ENCODE measurements around the gene CLIC5. TPM values are rescaled to one million over a fixed set of nuclear protein-coding genes. Genes with fewer than 3 reads are reported as not detected.
A peak's percentile ranks its signal among the peaks of the same experiment; 100 is the strongest.

CLIC5 gene
- total RNA-seq, 1 donor from 2014 or later, result 134 TPM

DNA sequence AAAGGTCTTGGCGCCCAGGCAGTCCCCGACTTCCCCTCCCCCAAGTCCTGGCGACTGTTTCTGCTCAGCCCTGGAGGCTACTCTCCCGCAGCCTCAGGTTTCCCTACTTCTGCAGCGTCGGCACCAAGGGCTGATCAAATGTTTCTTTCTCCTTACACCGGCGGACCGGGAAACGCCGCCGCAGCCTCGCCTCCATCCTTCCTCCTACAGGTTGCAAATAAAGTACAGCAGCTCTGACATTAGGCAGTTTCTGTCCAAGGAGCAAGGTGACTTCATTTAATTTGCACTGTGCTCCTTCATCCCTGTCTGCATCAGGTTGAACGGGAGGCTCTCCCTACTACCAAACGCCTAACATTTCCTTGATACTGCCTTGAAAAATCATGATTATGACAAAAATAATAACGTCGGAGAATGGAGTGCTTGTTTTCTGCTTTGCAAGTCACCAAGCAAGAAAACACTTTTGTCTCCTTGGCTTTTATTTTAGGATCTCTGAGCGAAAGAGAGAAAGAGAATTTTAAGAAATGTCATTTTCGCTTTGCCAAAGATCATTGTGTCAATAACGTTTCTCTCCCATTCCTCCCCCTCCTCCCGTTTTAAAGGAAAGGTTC, 1.0 kb downstream of the CLIC5 start:
- no peaks in the 10 kb centered on the region for H3K9me3 ChIP-seq
- intact Hi-C loops (cut with DNase I), result no loop called here
- ATAC-seq (peak; percentile 55 to 57), DNase-seq (peak; percentile 50)
- H3K4me1 ChIP-seq, result peaks cover 27% of the 10 kb centered on the region
- TF ChIP-seq, protein P1, sequence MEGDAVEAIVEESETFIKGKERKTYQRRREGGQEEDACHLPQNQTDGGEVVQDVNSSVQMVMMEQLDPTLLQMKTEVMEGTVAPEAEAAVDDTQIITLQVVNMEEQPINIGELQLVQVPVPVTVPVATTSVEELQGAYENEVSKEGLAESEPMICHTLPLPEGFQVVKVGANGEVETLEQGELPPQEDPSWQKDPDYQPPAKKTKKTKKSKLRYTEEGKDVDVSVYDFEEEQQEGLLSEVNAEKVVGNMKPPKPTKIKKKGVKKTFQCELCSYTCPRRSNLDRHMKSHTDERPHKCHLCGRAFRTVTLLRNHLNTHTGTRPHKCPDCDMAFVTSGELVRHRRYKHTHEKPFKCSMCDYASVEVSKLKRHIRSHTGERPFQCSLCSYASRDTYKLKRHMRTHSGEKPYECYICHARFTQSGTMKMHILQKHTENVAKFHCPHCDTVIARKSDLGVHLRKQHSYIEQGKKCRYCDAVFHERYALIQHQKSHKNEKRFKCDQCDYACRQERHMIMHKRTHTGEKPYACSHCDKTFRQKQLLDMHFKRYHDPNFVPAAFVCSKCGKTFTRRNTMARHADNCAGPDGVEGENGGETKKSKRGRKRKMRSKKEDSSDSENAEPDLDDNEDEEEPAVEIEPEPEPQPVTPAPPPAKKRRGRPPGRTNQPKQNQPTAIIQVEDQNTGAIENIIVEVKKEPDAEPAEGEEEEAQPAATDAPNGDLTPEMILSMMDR (IDR thresholded peaks at IDR 0.05), result no peak
- H3K27ac ChIP-seq, result peak overlapping the region; percentile 90
- no peaks in the 10 kb centered on the region for H3K36me3 ChIP-seq
- H3K27me3 ChIP-seq (ENCODE audit: low read depth), result peaks cover 10% of the 10 kb centered on the region
- peak overlapping the region; percentile 76 for H3K4me3 ChIP-seq

GRCh38 chr6:46014046-46014445, 1.6 kb downstream of the CLIC5 start:
- DNase-seq (no peak), ATAC-seq (no peak)
- Histone ChIP-seq H3K4me1 (peaks cover 27% of the 10 kb centered on the region), H3K4me3 (peak overlapping the region; percentile 76), H3K36me3 (no peaks in the 10 kb centered on the region), H3K27ac (peak overlapping the region; percentile 90), H3K27me3 (ENCODE audit: low read depth) (peaks cover 10% of the 10 kb centered on the region), H3K9me3 (no peaks in the 10 kb centered on the region)
- intact Hi-C loops (cut with DNase I), result no loop called here
- TF ChIP-seq, protein P1 (IDR thresholded peaks at IDR 0.05), result no peak

DNA sequence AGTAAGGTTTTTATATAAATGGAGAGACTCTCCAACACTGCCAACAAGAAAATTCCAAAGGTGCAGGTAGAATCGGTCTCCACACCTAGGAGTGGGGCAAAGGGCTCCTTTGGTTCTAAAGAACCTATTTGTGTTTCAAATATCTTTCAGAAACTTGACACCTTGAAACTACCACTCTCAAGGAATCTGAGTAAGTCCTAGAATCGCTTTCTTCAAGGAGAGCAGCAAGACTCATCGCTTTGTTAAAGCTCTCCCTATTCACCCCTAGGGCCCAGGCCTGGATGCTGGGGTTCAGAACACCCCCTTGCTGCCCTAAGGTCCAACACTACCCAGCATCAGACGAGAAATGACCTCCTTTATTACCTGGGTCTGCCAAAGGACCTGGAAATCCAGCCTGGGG, 2.0 kb downstream of the CLIC5 start:
- H3K4me1 ChIP-seq, result peaks cover 27% of the 10 kb centered on the region
- H3K4me3 ChIP-seq, result peak overlapping the region; percentile 76
- TF ChIP-seq, protein P1 (IDR thresholded peaks at IDR 0.05), result no peak
- DNase-seq (no peak), ATAC-seq (no peak)
- H3K9me3 ChIP-seq, result no peaks in the 10 kb centered on the region
- intact Hi-C loops (cut with DNase I), result no loop called here
- peaks cover 10% of the 10 kb centered on the region for H3K27me3 ChIP-seq (ENCODE audit: low read depth)
- peak overlapping the region; percentile 90 for H3K27ac ChIP-seq
- H3K36me3 ChIP-seq, result no peaks in the 10 kb centered on the region

GRCh38 chr6:46012834-46013233, 2.8 kb downstream of the CLIC5 start:
- peak overlapping the region; percentile 76 for H3K4me3 ChIP-seq

GRCh38 chr6:46011188-46012085, 4.2 kb downstream of the CLIC5 start:
- ATAC-seq (peak; percentile 18 to 53), DNase-seq (no peak)
- intact Hi-C loops (cut with DNase I), result no loop called here
- Histone ChIP-seq H3K9me3 (no peaks in the 10 kb centered on the region), H3K4me3 (peak overlapping the region; percentile 9), H3K27me3 (ENCODE audit: low read depth) (peaks cover 10% of the 10 kb centered on the region), H3K4me1 (peaks cover 27% of the 10 kb centered on the region), H3K36me3 (no peaks in the 10 kb centered on the region), H3K27ac (peak overlapping the region; percentile 69)
- TF ChIP-seq, protein P1 (IDR thresholded peaks at IDR 0.05), result no peak

More at GRCh38 chr6:46012834-46013233, 2.8 kb downstream of the CLIC5 start:
- no peak for ATAC-seq
- intact Hi-C loops (cut with DNase I), result no loop called here
- H3K4me1 ChIP-seq, result peaks cover 27% of the 10 kb centered on the region
- TF ChIP-seq, protein P1 (IDR thresholded peaks at IDR 0.05), result no peak
- peaks cover 10% of the 10 kb centered on the region for H3K27me3 ChIP-seq (ENCODE audit: low read depth)
- no peaks in the 10 kb centered on the region for H3K9me3 ChIP-seq
- peak overlapping the region; percentile 90 for H3K27ac ChIP-seq
- no peak for DNase-seq
- H3K36me3 ChIP-seq, result no peaks in the 10 kb centered on the region
